A673 (cell line): ENCODE measurements around the gene HTR3E. TPM values are rescaled to one million over a fixed set of nuclear protein-coding genes. Genes with fewer than 3 reads are reported as not detected.

Experiments
- BruUV-seq: library from RNA; stranded (reverse); fragments of 400-500 nt; replicated peaks from 2 replicates; lab custom pipeline; 2021; lab: Mats Ljungman, UMichigan
- CTCF ChIA-PET: fragments of 300-600 bp; sonication (Branson Sonifier 250); formaldehyde crosslinking; loops from one replicate; lab custom pipeline; 2022; ENCODE audit warnings: antibody characterized with exemption; lab: Charles Lee
- POLR2A ChIA-PET: fragments of 300-600 bp; sonication (Branson Sonifier 250); formaldehyde crosslinking; loops from one replicate; lab custom pipeline; 2022; ENCODE audit warnings: antibody characterized with exemption; ENCODE audit not compliant: low non-redundant PET; lab: Charles Lee
- DNase-seq: peaks from one replicate; pipeline ENCODE4 v3.0.0-alpha.2; 2015; ENCODE audit warnings: low spot score
- H3K27ac ChIP-seq: fragments of 200-600 bp; sonication (generic); 2 replicates; pipeline ENCODE4 v1.5.1; 2016; ENCODE audit warnings: mixed run types, low read depth, mild to moderate bottlenecking, mixed read lengths, antibody characterized with exemption, low read length; ENCODE audit not compliant: poor library complexity, severe bottlenecking
- H3K27me3 ChIP-seq: fragments of 200-600 bp; sonication (generic); replicated peaks from 2 replicates; pipeline ENCODE4 v1.6.1; 2017; ENCODE audit warnings: mixed run types, low read depth, mild to moderate bottlenecking, mixed read lengths, antibody characterized with exemption, low read length; ENCODE audit not compliant: insufficient read depth, poor library complexity
- H3K36me3 ChIP-seq: fragments of 200-600 bp; sonication (generic); 2 replicates; pipeline ENCODE4 v1.6.1; 2016; ENCODE audit warnings: mixed run types, mild to moderate bottlenecking, mixed read lengths, antibody characterized with exemption, low read length; ENCODE audit not compliant: insufficient read depth, poor library complexity, severe bottlenecking
- H3K4me1 ChIP-seq: fragments of 200-600 bp; sonication (generic); 2 replicates; pipeline ENCODE4 v1.6.1; 2017; ENCODE audit warnings: mixed run types, mild to moderate bottlenecking, mixed read lengths, antibody characterized with exemption, low read length; ENCODE audit not compliant: insufficient read depth, poor library complexity, severe bottlenecking
- H3K4me3 ChIP-seq: fragments of 200-600 bp; sonication (generic); 2 replicates; pipeline ENCODE4 v1.5.1; 2016; ENCODE audit warnings: low read depth, mixed run types, mild to moderate bottlenecking, mixed read lengths, low read length; ENCODE audit not compliant: poor library complexity, severe bottlenecking
- H3K9me3 ChIP-seq: fragments of 200-600 bp; sonication (generic); 2 replicates; pipeline ENCODE4 v1.6.1; 2016; ENCODE audit warnings: mixed run types, low read depth, mild to moderate bottlenecking, mixed read lengths, antibody characterized with exemption, low read length; ENCODE audit not compliant: poor library complexity, severe bottlenecking
- CTCF ChIP-seq: fragments of 300-800, 200-600 bp; sonication (generic); conservative IDR thresholded peaks from 2 replicates; pipeline ENCODE4 v1.5.1; 2017; ENCODE audit warnings: low read depth, mild to moderate bottlenecking, antibody characterized with exemption, low read length, moderate library complexity, mixed read lengths
- EZH2 ChIP-seq: fragments of 200-600 bp; sonication (generic); IDR thresholded peaks from 2 replicates; pipeline ENCODE4 v1.6.1; 2017; ENCODE audit warnings: borderline replicate concordance, low read depth, mild to moderate bottlenecking, mixed read lengths, antibody characterized with exemption, low read length; ENCODE audit not compliant: poor library complexity, severe bottlenecking
- intact Hi-C: fragments of 100-400 bp; cut with micrococcal nuclease; formaldehyde crosslinking; loops from one replicate; pipeline ENCODE4 v1.10.0; 2022; ENCODE audit not compliant: unreplicated experiment
- total RNA-seq: library from RNA; stranded (reverse); gene quantifications from 2 replicates; pipeline ENCODE4 v1.2.3, GENCODE V29; 2021

The HTR3E gene
- total RNA-seq, 1 experiment from 2014 or later = not detected

GRCh38 chr3:184078851-184079250, 18.0 kb upstream of the HTR3E start:
- DNase-seq = no peak
- Histone ChIP-seq H3K4me1 (no peaks in the 10 kb centered on the region), H3K9me3 (no peaks in the 10 kb centered on the region), H3K27me3 (no peaks in the 10 kb centered on the region), H3K4me3 (no peak overlapping the region), H3K36me3 (no peaks in the 10 kb centered on the region), H3K27ac (no peak overlapping the region)
- TF ChIP-seq EZH2 (no peak), CTCF (no peak)
- intact Hi-C loops = no loop called here
- POLR2A ChIA-PET = no interaction called here
- CTCF ChIA-PET = no interaction called here
- no TSS peak for BruUV-seq

- no peaks in the 10 kb centered on the region for H3K27me3 ChIP-seq
- H3K9me3 ChIP-seq = peaks cover 9% of the 10 kb centered on the region
- no peak for DNase-seq
- H3K27ac ChIP-seq = no peak overlapping the region
- no TSS peak for BruUV-seq
- no peaks in the 10 kb centered on the region for H3K4me1 ChIP-seq
- intact Hi-C loops = no loop called here
- no peak overlapping the region for H3K4me3 ChIP-seq
- no peaks in the 10 kb centered on the region for H3K36me3 ChIP-seq
- POLR2A ChIA-PET = no interaction called here
- CTCF ChIA-PET = no interaction called here
- TF ChIP-seq EZH2 (no peak), CTCF (no peak)
Measured at GRCh38 chr3:184081116-184081830, 15.6 kb upstream of the HTR3E start.

GRCh38 chr3:184082034-184082433, 14.8 kb upstream of the HTR3E start:
- intact Hi-C loops = no loop called here
- no TSS peak for BruUV-seq
- Histone ChIP-seq H3K4me1 (no peaks in the 10 kb centered on the region), H3K27me3 (no peaks in the 10 kb centered on the region), H3K27ac (no peak overlapping the region), H3K36me3 (no peaks in the 10 kb centered on the region), H3K9me3 (peaks cover 9% of the 10 kb centered on the region), H3K4me3 (no peak overlapping the region)
- TF ChIP-seq CTCF (no peak), EZH2 (no peak)
- CTCF ChIA-PET = no interaction called here
- POLR2A ChIA-PET = no interaction called here
- no peak for DNase-seq
